Right forelimb (tissue), 1 donor: ENCODE data around the gene ATRAID.
"Not testable (repeated sequence)": the region's sequence is repeated elsewhere in the genome, so short reads cannot be mapped to it uniquely, and the experiment has no call there.

ENCODE experiments used
- DNase-seq: peaks from one replicate; pipeline ENCODE4 v3.0.0-alpha.2; 2018

ATRAID gene

GRCh38 chr2:27211943-27212625 is at the start of gene ATRAID, which contains the start of gene SLC5A6:
TSS of gene ATRAID (plus strand) at chr2:27212041. CDS start at chr2:27212369, 328 bp downstream.
TSS of gene SLC5A6 (minus strand) at chr2:27212268. CDS start at chr2:27207650, 4,618 bp downstream.
- peak; percentile 95 for DNase-seq

GRCh38 chr2:27162151-27163121 is 49.4 kb upstream of the ATRAID start:
- no peak for DNase-seq

- DNase-seq = no peak
Measured at GRCh38 chr2:27164960-27165763, 46.7 kb upstream of the ATRAID start.

GRCh38 chr2:27170581-27171337 is 41.1 kb upstream of the ATRAID start:
- DNase-seq = no peak

- DNase-seq = no peak
Measured at GRCh38 chr2:27171351-27171848, 40.4 kb upstream of the ATRAID start.

- no peak for DNase-seq
Measured at GRCh38 chr2:27174638-27175037, 37.2 kb upstream of the ATRAID start.

- DNase-seq = no peak
Measured at GRCh38 chr2:27175330-27175729, 36.5 kb upstream of the ATRAID start.

GRCh38 chr2:27175781-27176180 is 36.1 kb upstream of the ATRAID start:
- DNase-seq = not testable (repeated sequence)

- DNase-seq = no peak
Measured at GRCh38 chr2:27177441-27178351, 34.1 kb upstream of the ATRAID start.

GRCh38 chr2:27178469-27178868 is 33.4 kb upstream of the ATRAID start:
- no peak for DNase-seq

GRCh38 chr2:27179344-27180000 is 32.4 kb upstream of the ATRAID start:
- DNase-seq = no peak

- DNase-seq = no peak
Measured at GRCh38 chr2:27182346-27182745, 29.5 kb upstream of the ATRAID start.

- DNase-seq = no peak
Measured at GRCh38 chr2:27184115-27184514, 27.7 kb upstream of the ATRAID start.

GRCh38 chr2:27185331-27186026 is 26.4 kb upstream of the ATRAID start:
- no peak for DNase-seq

- no peak for DNase-seq
Measured at GRCh38 chr2:27186613-27187345, 25.1 kb upstream of the ATRAID start.

- no peak for DNase-seq
Measured at GRCh38 chr2:27189989-27190388, 21.9 kb upstream of the ATRAID start.

GRCh38 chr2:27191070-27191829 is 20.6 kb upstream of the ATRAID start:
- DNase-seq = peak; percentile 57
